Lower lobe of right lung (tissue), 2 donors: ENCODE data around the gene ANKRD31. TPM values are rescaled to one million over a fixed set of nuclear protein-coding genes. Genes with fewer than 3 reads are reported as not detected.

ENCODE experiments used
- ATAC-seq, 2 donors: fragments of 200-7000 bp; cut with Tn5 transposase; one replicate each; pipeline ENCODE4 v1.9.1; 2020 to 2022; ENCODE audit warnings: mild to moderate bottlenecking in 2 of 2, moderate library complexity in 2 of 2
- DNase-seq: peaks from one replicate; pipeline ENCODE4 v3.0.0-alpha.2; 2020
- H3K27ac ChIP-seq: fragments of 200-600 bp; one replicate; pipeline ENCODE4 v1.8.0; 2022
- H3K27me3 ChIP-seq: fragments of 200-600 bp; one replicate; pipeline ENCODE4 v1.8.0; 2022; ENCODE audit warnings: low read depth
- H3K36me3 ChIP-seq: fragments of 200-600 bp; one replicate; pipeline ENCODE4 v1.8.0; 2022; ENCODE audit warnings: mild to moderate bottlenecking
- H3K4me1 ChIP-seq: fragments of 200-600 bp; one replicate; pipeline ENCODE4 v1.8.0; 2022
- H3K4me3 ChIP-seq: fragments of 200-600 bp; one replicate; pipeline ENCODE4 v1.8.0; 2022; ENCODE audit warnings: mild to moderate bottlenecking
- H3K9me3 ChIP-seq: fragments of 200-600 bp; one replicate; pipeline ENCODE4 v1.8.0; 2022
- intact Hi-C: fragments of 100-400 bp; cut with DNase I; formaldehyde crosslinking; loops from one replicate; pipeline ENCODE4 v1.11.0; 2022
- total RNA-seq: library from RNA; stranded (reverse); fragmentation: NEBNext Ultra II Directional; extraction: Animal tissue kit (Norgen Biotek cat#: 25700); gene quantifications from one replicate; pipeline ENCODE4 v1.2.1, GENCODE V29; 2021
- TF ChIP-seq, protein P1 (sequence below): fragments of 200-600 bp; IDR thresholded peaks from one replicate; pipeline ENCODE4 v1.8.0; 2022; ENCODE audit warnings: antibody characterized with exemption, mild to moderate bottlenecking
- donor health status: DM: no; HTN: yes; CAD: no; lungs with severe emphysema.

The ANKRD31 gene
- total RNA-seq, 1 donor from 2014 or later, result 0.27 TPM

DNA sequence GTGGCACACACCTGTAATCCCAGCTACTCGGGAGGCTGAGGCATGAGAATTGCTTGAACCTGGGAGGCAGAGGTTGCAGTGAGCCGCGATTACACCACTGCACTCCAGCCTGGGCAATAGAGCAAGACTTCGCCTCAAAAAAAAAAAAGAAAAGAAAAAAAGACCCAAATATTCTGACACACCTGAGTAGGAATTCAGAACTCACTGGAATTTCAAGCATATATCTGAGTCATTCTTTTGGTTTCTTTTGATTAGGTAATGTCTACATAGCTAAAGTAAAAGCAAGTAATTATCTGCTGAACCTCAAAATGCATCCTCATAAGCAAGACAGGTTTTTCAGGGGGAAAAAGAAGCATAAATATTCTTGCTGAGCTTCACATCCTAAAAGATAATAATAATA lies 35.9 kb downstream of the ANKRD31 start:
- no peak overlapping the region for H3K4me3 ChIP-seq
- H3K4me1 ChIP-seq, result no peaks in the 10 kb centered on the region
- DNase-seq, result no peak
- TF ChIP-seq, protein P1, sequence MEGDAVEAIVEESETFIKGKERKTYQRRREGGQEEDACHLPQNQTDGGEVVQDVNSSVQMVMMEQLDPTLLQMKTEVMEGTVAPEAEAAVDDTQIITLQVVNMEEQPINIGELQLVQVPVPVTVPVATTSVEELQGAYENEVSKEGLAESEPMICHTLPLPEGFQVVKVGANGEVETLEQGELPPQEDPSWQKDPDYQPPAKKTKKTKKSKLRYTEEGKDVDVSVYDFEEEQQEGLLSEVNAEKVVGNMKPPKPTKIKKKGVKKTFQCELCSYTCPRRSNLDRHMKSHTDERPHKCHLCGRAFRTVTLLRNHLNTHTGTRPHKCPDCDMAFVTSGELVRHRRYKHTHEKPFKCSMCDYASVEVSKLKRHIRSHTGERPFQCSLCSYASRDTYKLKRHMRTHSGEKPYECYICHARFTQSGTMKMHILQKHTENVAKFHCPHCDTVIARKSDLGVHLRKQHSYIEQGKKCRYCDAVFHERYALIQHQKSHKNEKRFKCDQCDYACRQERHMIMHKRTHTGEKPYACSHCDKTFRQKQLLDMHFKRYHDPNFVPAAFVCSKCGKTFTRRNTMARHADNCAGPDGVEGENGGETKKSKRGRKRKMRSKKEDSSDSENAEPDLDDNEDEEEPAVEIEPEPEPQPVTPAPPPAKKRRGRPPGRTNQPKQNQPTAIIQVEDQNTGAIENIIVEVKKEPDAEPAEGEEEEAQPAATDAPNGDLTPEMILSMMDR, result no peak
- ATAC-seq, result no peak
- intact Hi-C loops, result no loop called here
- no peaks in the 10 kb centered on the region for H3K9me3 ChIP-seq
- no peaks in the 10 kb centered on the region for H3K27me3 ChIP-seq
- H3K27ac ChIP-seq, result no peak overlapping the region
- H3K36me3 ChIP-seq, result no peaks in the 10 kb centered on the region

DNA sequence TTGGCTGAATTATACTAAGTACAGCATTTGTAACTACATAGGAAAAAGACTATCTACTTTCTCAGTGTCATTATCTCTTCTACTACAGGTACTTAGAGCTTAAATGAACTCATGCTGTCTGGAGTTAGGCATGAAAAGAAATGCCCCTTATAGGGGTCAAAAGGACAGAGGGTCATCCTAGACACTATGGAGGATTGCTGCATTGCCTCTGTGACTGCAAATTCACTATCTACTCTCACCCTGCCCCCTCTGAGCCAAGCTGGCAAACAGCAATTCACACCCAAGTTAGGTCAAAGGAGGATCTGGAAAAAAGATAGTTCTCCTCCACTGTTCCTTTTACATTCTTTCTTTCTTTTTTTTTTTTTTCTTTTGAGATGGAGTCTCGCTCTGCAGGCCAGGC lies 36.7 kb downstream of the ANKRD31 start:
- Histone ChIP-seq H3K9me3 (no peaks in the 10 kb centered on the region), H3K36me3 (no peaks in the 10 kb centered on the region), H3K27ac (no peak overlapping the region), H3K4me1 (no peaks in the 10 kb centered on the region), H3K27me3 (no peaks in the 10 kb centered on the region), H3K4me3 (no peak overlapping the region)
- DNase-seq (no peak), ATAC-seq (no peak)
- TF ChIP-seq, protein P1, result no peak
- intact Hi-C loops, result no loop called here

DNA sequence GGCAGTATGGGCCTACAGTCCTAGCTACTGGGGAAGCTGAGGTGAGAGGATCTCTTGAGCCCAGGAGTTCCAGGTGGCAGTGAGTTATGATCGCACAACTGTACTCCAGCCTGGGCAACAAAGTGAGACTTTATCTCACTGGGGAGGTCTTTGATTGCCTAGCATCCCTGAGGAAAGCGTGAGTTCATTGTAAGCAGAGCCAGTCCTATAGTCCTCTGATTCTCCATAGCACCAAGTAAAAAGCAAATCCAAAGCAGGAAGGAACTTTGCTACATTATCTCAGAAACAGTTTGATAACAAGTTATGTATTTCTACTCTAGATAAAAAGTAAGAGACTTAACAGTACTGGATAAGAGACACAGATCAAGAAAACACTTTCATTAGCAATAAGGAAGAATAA lies 37.6 kb downstream of the ANKRD31 start:
- Histone ChIP-seq H3K9me3 (no peaks in the 10 kb centered on the region), H3K36me3 (no peaks in the 10 kb centered on the region), H3K27ac (no peak overlapping the region), H3K27me3 (no peaks in the 10 kb centered on the region), H3K4me1 (no peaks in the 10 kb centered on the region), H3K4me3 (no peak overlapping the region)
- TF ChIP-seq, protein P1, result no peak
- DNase-seq (no peak), ATAC-seq (no peak)
- intact Hi-C loops, result no loop called here

DNA sequence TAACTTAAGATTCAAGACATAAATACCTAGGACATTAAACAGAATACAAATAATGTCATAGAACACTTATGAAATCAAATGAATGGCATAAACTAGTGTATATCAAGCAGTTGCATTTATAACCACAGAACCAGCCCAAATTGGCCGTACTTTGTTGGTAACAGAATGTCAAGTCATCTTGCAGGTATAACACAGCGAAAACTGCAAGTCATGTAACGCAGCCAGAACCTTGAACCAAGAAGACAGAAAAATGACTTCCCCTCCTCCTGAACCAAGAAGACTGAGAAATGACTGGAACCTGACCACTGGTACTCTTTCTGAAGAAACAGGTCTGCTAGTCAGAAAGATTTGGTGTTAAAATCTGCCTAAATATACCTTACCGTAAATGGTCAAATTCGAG lies 38.9 kb downstream of the ANKRD31 start:
- H3K4me1 ChIP-seq, result no peaks in the 10 kb centered on the region
- DNase-seq (no peak), ATAC-seq (no peak)
- intact Hi-C loops, result no loop called here
- H3K27ac ChIP-seq, result no peak overlapping the region
- H3K4me3 ChIP-seq, result no peak overlapping the region
- H3K9me3 ChIP-seq, result no peaks in the 10 kb centered on the region
- H3K36me3 ChIP-seq, result no peaks in the 10 kb centered on the region
- TF ChIP-seq, protein P1, result no peak
- H3K27me3 ChIP-seq, result no peaks in the 10 kb centered on the region

DNA sequence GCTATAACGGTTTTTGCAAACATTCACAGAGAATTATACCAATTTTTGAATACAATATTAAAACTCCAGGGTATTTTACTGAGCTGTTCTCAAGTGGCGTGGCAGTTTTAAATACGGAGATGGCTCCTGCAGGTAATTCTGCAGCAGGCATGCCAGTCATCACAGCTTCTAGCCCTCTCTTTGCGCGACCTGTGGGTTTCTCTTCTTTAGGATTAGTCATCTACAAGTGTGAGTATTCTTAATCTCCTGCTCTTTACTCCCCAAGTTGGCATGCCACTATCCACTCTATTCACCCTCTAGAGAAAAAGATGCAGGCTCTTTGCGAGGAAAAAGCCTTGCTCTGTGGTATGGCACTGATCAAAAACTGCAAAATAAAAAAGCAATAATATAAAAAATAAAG lies 43.9 kb downstream of the ANKRD31 start:
- no peaks in the 10 kb centered on the region for H3K36me3 ChIP-seq
- H3K4me1 ChIP-seq, result no peaks in the 10 kb centered on the region
- no peaks in the 10 kb centered on the region for H3K9me3 ChIP-seq
- no peak overlapping the region for H3K27ac ChIP-seq
- H3K4me3 ChIP-seq, result no peak overlapping the region
- no peak for ATAC-seq
- TF ChIP-seq, protein P1, result no peak
- no peaks in the 10 kb centered on the region for H3K27me3 ChIP-seq
- intact Hi-C loops, result no loop called here
- no peak for DNase-seq

DNA sequence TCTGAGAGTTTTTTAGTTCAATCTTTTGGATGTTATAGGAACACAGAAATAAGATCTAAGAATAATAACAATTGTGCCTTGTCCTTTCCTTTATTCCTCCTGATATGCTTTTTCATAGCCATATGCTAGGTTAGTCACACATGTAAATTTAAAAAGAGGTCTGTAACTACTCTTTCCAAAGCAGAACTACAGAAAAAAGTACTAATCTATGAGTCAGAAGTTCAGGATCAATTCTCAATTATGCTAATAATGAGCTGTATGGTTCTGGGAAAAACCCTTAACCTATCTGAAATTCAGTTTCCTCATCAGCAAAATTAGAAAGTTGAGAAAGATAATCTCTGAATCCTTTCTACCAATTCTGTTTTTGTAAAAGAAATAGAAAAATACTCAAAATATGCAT lies 44.4 kb downstream of the ANKRD31 start:
- H3K36me3 ChIP-seq, result no peaks in the 10 kb centered on the region
- TF ChIP-seq, protein P1, result no peak
- no peak overlapping the region for H3K4me3 ChIP-seq
- H3K4me1 ChIP-seq, result no peaks in the 10 kb centered on the region
- intact Hi-C loops, result no loop called here
- H3K27me3 ChIP-seq, result no peaks in the 10 kb centered on the region
- ATAC-seq, result no peak
- no peaks in the 10 kb centered on the region for H3K9me3 ChIP-seq
- no peak overlapping the region for H3K27ac ChIP-seq
- no peak for DNase-seq
